Measurements from ENCODE around the gene ENPP5. TPM values are rescaled to one million over a fixed set of nuclear protein-coding genes. Genes with fewer than 3 reads are reported as not detected.

Gene ENPP5
- total RNA-seq, 1 experiment from 2014 or later = 9.1 TPM

GRCh38 chr6:46118836-46119235, 51.9 kb downstream of the ENPP5 start (continued):
- TF ChIP-seq ATF2 (CRISPR knock-in tag; IDR thresholded peaks at IDR 0.05; ENCODE audit: borderline replicate concordance, low read depth) (no peak), CBFB (CRISPR knock-in tag; IDR thresholded peaks at IDR 0.05; ENCODE audit: low read depth) (no peak)
- TF ChIP-seq, protein P1, sequence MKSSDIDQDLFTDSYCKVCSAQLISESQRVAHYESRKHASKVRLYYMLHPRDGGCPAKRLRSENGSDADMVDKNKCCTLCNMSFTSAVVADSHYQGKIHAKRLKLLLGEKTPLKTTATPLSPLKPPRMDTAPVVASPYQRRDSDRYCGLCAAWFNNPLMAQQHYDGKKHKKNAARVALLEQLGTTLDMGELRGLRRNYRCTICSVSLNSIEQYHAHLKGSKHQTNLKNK (CRISPR knock-in tag; IDR thresholded peaks at IDR 0.05) = no peak

- no peak for ATAC-seq
- POLR2A ChIA-PET = no interaction called here
Measured at GRCh38 chr6:46118157-46118556, 52.6 kb downstream of the ENPP5 start.

More at GRCh38 chr6:46118157-46118556, 52.6 kb downstream of the ENPP5 start:
- CTCF ChIA-PET = no interaction called here
- Mint-ChIP-seq H3K4me1 (peaks cover 14% of the 10 kb centered on the region), H3K36me3 (peaks cover 28% of the 10 kb centered on the region), H3K27ac (no peak overlapping the region), H3K27me3 (ENCODE audit: low read depth) (no peaks in the 10 kb centered on the region; the same call in 1 of the 2 replicates), H3K4me3 (no peak overlapping the region), H3K9me3 (peaks cover 32% of the 10 kb centered on the region)
- DNase-seq (ENCODE audit: low spot score) = no peak
- TF ChIP-seq GABPB1 (CRISPR knock-in tag; IDR thresholded peaks at IDR 0.05) = no peak
- TF ChIP-seq ATF2 (CRISPR knock-in tag; IDR thresholded peaks at IDR 0.05; ENCODE audit: borderline replicate concordance, low read depth) = no peak
- TF ChIP-seq, protein P2, sequence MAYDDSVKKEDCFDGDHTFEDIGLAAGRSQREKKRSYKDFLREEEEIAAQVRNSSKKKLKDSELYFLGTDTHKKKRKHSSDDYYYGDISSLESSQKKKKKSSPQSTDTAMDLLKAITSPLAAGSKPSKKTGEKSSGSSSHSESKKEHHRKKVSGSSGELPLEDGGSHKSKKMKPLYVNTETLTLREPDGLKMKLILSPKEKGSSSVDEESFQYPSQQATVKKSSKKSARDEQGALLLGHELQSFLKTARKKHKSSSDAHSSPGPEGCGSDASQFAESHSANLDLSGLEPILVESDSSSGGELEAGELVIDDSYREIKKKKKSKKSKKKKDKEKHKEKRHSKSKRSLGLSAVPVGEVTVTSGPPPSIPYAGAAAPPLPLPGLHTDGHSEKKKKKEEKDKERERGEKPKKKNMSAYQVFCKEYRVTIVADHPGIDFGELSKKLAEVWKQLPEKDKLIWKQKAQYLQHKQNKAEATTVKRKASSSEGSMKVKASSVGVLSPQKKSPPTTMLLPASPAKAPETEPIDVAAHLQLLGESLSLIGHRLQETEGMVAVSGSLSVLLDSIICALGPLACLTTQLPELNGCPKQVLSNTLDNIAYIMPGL (CRISPR knock-in tag; IDR thresholded peaks at IDR 0.05) = no peak
- TF ChIP-seq, protein P3, sequence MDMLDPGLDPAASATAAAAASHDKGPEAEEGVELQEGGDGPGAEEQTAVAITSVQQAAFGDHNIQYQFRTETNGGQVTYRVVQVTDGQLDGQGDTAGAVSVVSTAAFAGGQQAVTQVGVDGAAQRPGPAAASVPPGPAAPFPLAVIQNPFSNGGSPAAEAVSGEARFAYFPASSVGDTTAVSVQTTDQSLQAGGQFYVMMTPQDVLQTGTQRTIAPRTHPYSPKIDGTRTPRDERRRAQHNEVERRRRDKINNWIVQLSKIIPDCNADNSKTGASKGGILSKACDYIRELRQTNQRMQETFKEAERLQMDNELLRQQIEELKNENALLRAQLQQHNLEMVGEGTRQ (CRISPR knock-in tag; IDR thresholded peaks at IDR 0.05) = no peak
- TF ChIP-seq, protein P4, sequence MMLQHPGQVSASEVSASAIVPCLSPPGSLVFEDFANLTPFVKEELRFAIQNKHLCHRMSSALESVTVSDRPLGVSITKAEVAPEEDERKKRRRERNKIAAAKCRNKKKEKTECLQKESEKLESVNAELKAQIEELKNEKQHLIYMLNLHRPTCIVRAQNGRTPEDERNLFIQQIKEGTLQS (CRISPR knock-in tag; conservative IDR thresholded peaks at IDR 0.05) = no peak
- no peak for TF ChIP-seq ESRRA (CRISPR knock-in tag; IDR thresholded peaks at IDR 0.05; ENCODE audit: borderline replicate concordance)
- no peak for TF ChIP-seq NFATC4 (CRISPR knock-in tag; IDR thresholded peaks at IDR 0.05)
- TF ChIP-seq AR (CRISPR knock-in tag; IDR thresholded peaks at IDR 0.05) = no peak

All from WTC11 (cell line).